Loucy (cell line): ENCODE data around the gene PRR5L.
"Not testable (repeated sequence)": the region's sequence is repeated elsewhere in the genome, so short reads cannot be mapped to it uniquely, and the experiment has no call there.

Source experiments
- H2AFZ ChIP-seq: fragments of 200-600 bp; sonication (generic); 2 replicates; pipeline ENCODE4 v1.6.0; 2016; ENCODE audit warnings: antibody characterized with exemption, mild to moderate bottlenecking, low read length, moderate library complexity
- H3F3A ChIP-seq: fragments of 200-600 bp; 2 replicates; pipeline ENCODE4 v1.6.0; 2016; ENCODE audit warnings: antibody characterized with exemption, low read depth, mild to moderate bottlenecking
- H3K27me3 ChIP-seq: fragments of 200-600 bp; sonication (generic); 2 replicates; pipeline ENCODE4 v1.6.1; 2014; ENCODE audit warnings: low read length, mild to moderate bottlenecking; ENCODE audit not compliant: insufficient read depth, poor library complexity, severe bottlenecking
- H3K36me3 ChIP-seq: fragments of 200-600 bp; sonication (generic); 2 replicates; pipeline ENCODE4 v1.6.1; 2016; ENCODE audit warnings: low read length; ENCODE audit not compliant: insufficient read depth
- H3K4me1 ChIP-seq: fragments of 200-600 bp; sonication (generic); 2 replicates; pipeline ENCODE4 v1.5.1; 2014; ENCODE audit warnings: low read length, mild to moderate bottlenecking; ENCODE audit not compliant: insufficient read depth, poor library complexity, severe bottlenecking
- H3K4me2 ChIP-seq: fragments of 200-600 bp; sonication (generic); 2 replicates; pipeline ENCODE4 v1.6.0; 2014; ENCODE audit warnings: antibody characterized with exemption, low read length, low read depth, mild to moderate bottlenecking; ENCODE audit not compliant: poor library complexity, severe bottlenecking
- H3K4me3 ChIP-seq: fragments of 200-600 bp; sonication (generic); 2 replicates; pipeline ENCODE4 v1.5.1; 2014; ENCODE audit warnings: low read length, mild to moderate bottlenecking, mixed read lengths; ENCODE audit not compliant: poor library complexity, severe bottlenecking
- H3K79me2 ChIP-seq: fragments of 200-600 bp; sonication (generic); 2 replicates; pipeline ENCODE4 v1.6.1; 2014; ENCODE audit warnings: low read length; ENCODE audit not compliant: insufficient read depth
- H3K9ac ChIP-seq: fragments of 200-600 bp; sonication (generic); 2 replicates; pipeline ENCODE4 v1.6.0; 2014; ENCODE audit warnings: mild to moderate bottlenecking, low read depth, low read length, moderate library complexity; ENCODE audit not compliant: poor library complexity, severe bottlenecking
- H3K9me2 ChIP-seq: fragments of 200-600 bp; sonication (generic); replicated peaks from 2 replicates; pipeline ENCODE4 v1.6.1; 2016; ENCODE audit warnings: low read depth, low read length, mixed read lengths
- H3K9me3 ChIP-seq: fragments of 200-600 bp; sonication (generic); 2 replicates; pipeline ENCODE4 v1.6.1; 2014; ENCODE audit warnings: mild to moderate bottlenecking, antibody characterized with exemption, low read length, low read depth; ENCODE audit not compliant: insufficient read depth
- H4K20me1 ChIP-seq: fragments of 200-600 bp; sonication (generic); 2 replicates; pipeline ENCODE4 v1.6.0; 2014; ENCODE audit warnings: antibody characterized with exemption, low read length, mild to moderate bottlenecking; ENCODE audit not compliant: insufficient read depth, poor library complexity, severe bottlenecking
- CTCF ChIP-seq: fragments of 200-600 bp; sonication (generic); conservative IDR thresholded peaks from 2 replicates; pipeline ENCODE4 v1.5.1; 2014; ENCODE audit warnings: mild to moderate bottlenecking, antibody characterized with exemption, low read length
- EZH2phosphoT487 ChIP-seq: fragments of 200-600 bp; IDR thresholded peaks from 2 replicates; pipeline ENCODE4 v1.6.1; 2018; ENCODE audit warnings: antibody characterized with exemption, mild to moderate bottlenecking, moderate library complexity, borderline replicate concordance

Gene PRR5L

GRCh38 chr11:36475192-36475591 is 179.1 kb downstream of the PRR5L start:
- no peaks in the 10 kb centered on the region for H3K79me2 ChIP-seq
- H3K9me3 ChIP-seq: no peaks in the 10 kb centered on the region
- no peaks in the 10 kb centered on the region for H3F3A ChIP-seq
- no peak overlapping the region for H3K9ac ChIP-seq
- no peak overlapping the region for H2AFZ ChIP-seq
- no peaks in the 10 kb centered on the region for H4K20me1 ChIP-seq
- H3K36me3 ChIP-seq: no peaks in the 10 kb centered on the region
- TF ChIP-seq EZH2phosphoT487 (no peak), CTCF (no peak)
- no peak overlapping the region for H3K4me2 ChIP-seq
- no peak overlapping the region for H3K4me3 ChIP-seq
- H3K9me2 ChIP-seq: no peaks in the 10 kb centered on the region
- H3K27me3 ChIP-seq: no peaks in the 10 kb centered on the region
- H3K4me1 ChIP-seq: peaks cover 11% of the 10 kb centered on the region

- H3K27me3 ChIP-seq: no peaks in the 10 kb centered on the region
- peaks cover 10% of the 10 kb centered on the region for H3K4me1 ChIP-seq
- H3F3A ChIP-seq: no peaks in the 10 kb centered on the region
- no peaks in the 10 kb centered on the region for H3K79me2 ChIP-seq
- TF ChIP-seq CTCF (peak; percentile 92), EZH2phosphoT487 (no peak)
- no peak overlapping the region for H3K4me2 ChIP-seq
- H3K4me3 ChIP-seq: no peak overlapping the region
- H2AFZ ChIP-seq: no peak overlapping the region
- no peaks in the 10 kb centered on the region for H4K20me1 ChIP-seq
- no peaks in the 10 kb centered on the region for H3K9me2 ChIP-seq
- H3K9ac ChIP-seq: no peak overlapping the region
- H3K9me3 ChIP-seq: no peaks in the 10 kb centered on the region
- H3K36me3 ChIP-seq: no peaks in the 10 kb centered on the region; the same call in 1 of the 2 replicates
These were observed 182.7 kb downstream of the PRR5L start for GRCh38 chr11:36478700-36479329.

GRCh38 chr11:36480833-36481232 is 184.7 kb downstream of the PRR5L start:
- Histone ChIP-seq H3K27me3 (no peaks in the 10 kb centered on the region), H3K4me3 (no peak overlapping the region), H3K36me3 (peaks cover 10% of the 10 kb centered on the region), H3K79me2 (no peaks in the 10 kb centered on the region; the same call in 1 of the 2 replicates), H3K4me1 (peaks cover 17% of the 10 kb centered on the region), H3K9me3 (no peaks in the 10 kb centered on the region), H3F3A (no peaks in the 10 kb centered on the region), H3K9ac (no peak overlapping the region), H4K20me1 (no peaks in the 10 kb centered on the region), H3K4me2 (no peak overlapping the region), H3K9me2 (no peaks in the 10 kb centered on the region), H2AFZ (no peak overlapping the region)
- no peak for TF ChIP-seq EZH2phosphoT487
- TF ChIP-seq CTCF: no peak

GRCh38 chr11:36483042-36483441 is 187.0 kb downstream of the PRR5L start:
- Histone ChIP-seq H3K4me1 (peaks cover 30% of the 10 kb centered on the region), H3F3A (peaks cover 11% of the 10 kb centered on the region; the same call in 1 of the 2 replicates), H3K36me3 (peaks cover 18% of the 10 kb centered on the region)
- H2AFZ ChIP-seq, H3K27me3 ChIP-seq, H3K9me2 ChIP-seq, H4K20me1 ChIP-seq, H3K4me3 ChIP-seq, H3K9me3 ChIP-seq, H3K4me2 ChIP-seq, H3K9ac ChIP-seq, H3K79me2 ChIP-seq: not testable (repeated sequence)
